Ishikawa (cell line): ENCODE measurements around the gene INPP5F.
A peak's percentile ranks its signal among the peaks of the same experiment; 100 is the strongest.

Experiments
- CEBPB ChIP-seq: IDR thresholded peaks from 2 replicates; pipeline ENCODE4 v1.6.1; 2012
- CREB1 ChIP-seq: IDR thresholded peaks from 2 replicates; pipeline ENCODE4 v1.6.1; 2012; ENCODE audit warnings: low read depth
- EGR1 ChIP-seq: IDR thresholded peaks from 2 replicates; pipeline ENCODE4 v1.6.1; 2012
- EP300 ChIP-seq: IDR thresholded peaks from 2 replicates; pipeline ENCODE4 v1.6.1; 2012; ENCODE audit warnings: borderline replicate concordance
- FOXM1 ChIP-seq: IDR thresholded peaks from 2 replicates; pipeline ENCODE4 v1.6.1; 2012; ENCODE audit warnings: low read depth, borderline replicate concordance
- NFIC ChIP-seq: IDR thresholded peaks from 2 replicates; pipeline ENCODE4 v1.6.1; 2012
- RAD21 ChIP-seq: IDR thresholded peaks from 2 replicates; pipeline ENCODE4 v1.6.1; 2012; ENCODE audit warnings: low read depth
- REST ChIP-seq: IDR thresholded peaks from 2 replicates; pipeline ENCODE4 v1.6.1; 2012; ENCODE audit warnings: low read depth, mild to moderate bottlenecking
- TAF1 ChIP-seq: IDR thresholded peaks from 2 replicates; pipeline ENCODE4 v1.6.1; 2012; ENCODE audit warnings: low read depth, mild to moderate bottlenecking
- TCF12 ChIP-seq: IDR thresholded peaks from 2 replicates; pipeline ENCODE4 v1.6.1; 2012; ENCODE audit warnings: low read depth
- TEAD4 ChIP-seq: IDR thresholded peaks from 2 replicates; pipeline ENCODE4 v1.6.1; 2012
- USF1 ChIP-seq: IDR thresholded peaks from 2 replicates; pipeline ENCODE4 v1.6.1; 2012
- YY1 ChIP-seq: IDR thresholded peaks from 2 replicates; pipeline ENCODE4 v1.6.1; 2012; ENCODE audit warnings: low read depth
- ZBTB7A ChIP-seq: IDR thresholded peaks from 2 replicates; pipeline ENCODE4 v1.6.1; 2012; ENCODE audit warnings: low read depth
- TF ChIP-seq, protein P1 (sequence below): IDR thresholded peaks from 2 replicates; pipeline ENCODE4 v1.6.1; 2012

Gene INPP5F

GRCh38 chr10:119747940-119748339 lies 22.1 kb downstream of the INPP5F start:
- TF ChIP-seq TAF1, result no peak
- TF ChIP-seq REST, result no peak
- no peak for TF ChIP-seq USF1
- no peak for TF ChIP-seq NFIC
- no peak for TF ChIP-seq RAD21
- no peak for TF ChIP-seq EGR1
- no peak for TF ChIP-seq YY1
- no peak for TF ChIP-seq ZBTB7A
- TF ChIP-seq TCF12, result no peak
- TF ChIP-seq CEBPB, result no peak
- TF ChIP-seq CREB1, result no peak

DNA sequence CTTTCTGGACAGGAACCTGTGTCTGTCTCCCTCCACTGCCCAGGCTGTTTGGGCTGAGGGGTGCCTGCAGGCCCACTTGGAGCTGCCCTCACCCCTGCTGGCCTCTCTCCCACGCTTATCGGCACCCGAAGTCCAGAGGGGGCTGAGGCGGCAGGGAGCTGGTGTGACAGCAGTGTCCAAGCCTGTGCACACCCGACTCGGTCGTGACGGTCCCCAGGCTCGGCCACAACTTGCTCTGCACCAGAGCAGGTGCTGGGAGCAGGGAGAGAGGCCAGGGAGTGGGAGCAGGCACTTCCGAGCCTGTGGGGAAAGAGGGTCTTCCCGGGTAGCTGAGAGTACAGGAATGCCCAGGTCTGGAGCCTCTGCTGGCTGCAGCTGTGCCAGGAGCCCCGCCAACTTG lies 23.0 kb downstream of the INPP5F start:
- TF ChIP-seq REST, result no peak

GRCh38 chr10:119749455-119749854 lies 23.6 kb downstream of the INPP5F start:
- TF ChIP-seq TEAD4 (no peak), EGR1 (no peak), NFIC (no peak), USF1 (no peak), YY1 (no peak)
- TF ChIP-seq, protein P1, sequence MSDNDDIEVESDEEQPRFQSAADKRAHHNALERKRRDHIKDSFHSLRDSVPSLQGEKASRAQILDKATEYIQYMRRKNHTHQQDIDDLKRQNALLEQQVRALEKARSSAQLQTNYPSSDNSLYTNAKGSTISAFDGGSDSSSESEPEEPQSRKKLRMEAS, result no peak

DNA sequence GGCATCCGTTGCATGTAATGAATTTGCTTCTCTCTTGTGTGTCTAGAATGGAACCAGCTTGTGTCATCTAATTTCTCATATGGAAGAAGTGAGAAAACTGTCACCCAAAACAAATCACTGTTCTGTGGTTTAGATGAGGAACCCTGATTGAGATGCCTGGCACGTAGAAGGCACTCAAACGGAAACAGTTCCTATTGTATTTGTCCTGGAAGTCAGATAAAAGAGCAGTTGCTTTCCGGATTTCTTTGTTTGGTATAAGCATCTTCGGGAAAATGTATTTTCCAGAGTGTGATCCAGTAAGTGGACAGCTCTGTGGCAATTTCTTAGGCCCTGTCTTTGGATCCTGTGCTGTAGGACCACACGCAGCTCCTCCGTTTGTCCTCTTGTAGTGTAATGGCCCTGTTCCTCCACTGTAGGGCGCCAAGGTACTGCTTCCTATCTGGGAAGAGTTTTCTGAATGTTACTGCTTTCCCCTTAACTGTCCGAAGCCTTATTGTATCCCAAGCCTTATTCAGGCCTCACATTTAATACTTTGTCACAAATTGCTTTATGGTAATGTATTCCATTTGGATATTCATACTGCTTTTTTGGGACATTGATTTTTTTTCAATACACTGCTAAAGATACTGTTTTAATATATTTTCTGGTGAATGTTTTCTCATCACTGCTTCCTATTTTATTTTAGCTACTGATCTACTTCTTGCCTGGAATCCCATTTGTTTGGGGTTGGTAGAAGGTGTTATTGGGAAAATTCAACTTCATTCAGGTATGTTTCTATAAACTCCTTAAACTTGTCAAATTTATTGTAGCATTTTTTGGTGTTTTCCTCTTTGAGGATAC lies 24.8 kb downstream of the INPP5F start:
- peak; percentile 98 for TF ChIP-seq RAD21
- TF ChIP-seq USF1, result no peak

DNA sequence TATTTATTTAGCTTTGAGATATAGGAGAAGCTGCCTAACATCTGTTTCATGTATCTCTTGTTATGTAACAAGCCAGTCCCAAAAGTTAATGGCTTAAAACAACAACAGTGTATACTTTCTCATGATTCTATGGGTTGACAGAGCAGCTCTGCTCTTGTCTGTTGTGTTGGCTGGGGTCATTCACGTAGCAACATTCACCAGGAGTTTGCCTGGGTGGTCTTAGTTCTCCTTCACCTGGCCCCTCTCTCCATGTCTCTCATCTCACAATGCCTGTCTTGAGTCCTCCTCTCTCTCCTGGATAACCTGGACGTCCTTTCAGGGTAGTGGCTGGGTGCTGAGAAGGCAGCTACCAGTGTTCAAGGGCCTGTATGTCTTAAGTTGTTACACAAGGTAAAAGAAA lies 27.5 kb downstream of the INPP5F start:
- TF ChIP-seq, protein P1, result no peak
- no peak for TF ChIP-seq EP300
- TF ChIP-seq YY1, result no peak
- TF ChIP-seq TAF1, result no peak
- TF ChIP-seq CEBPB, result no peak
- no peak for TF ChIP-seq RAD21
- no peak for TF ChIP-seq EGR1
- no peak for TF ChIP-seq REST
- no peak for TF ChIP-seq NFIC
- no peak for TF ChIP-seq ZBTB7A
- TF ChIP-seq TCF12, result no peak
- TF ChIP-seq USF1, result no peak
- no peak for TF ChIP-seq TEAD4
- no peak for TF ChIP-seq CREB1
- no peak for TF ChIP-seq FOXM1
